IMR-90 (cell line): ENCODE results near the gene MACF1. TPM values are rescaled to one million over a fixed set of nuclear protein-coding genes. Genes with fewer than 3 reads are reported as not detected.

Source experiments
- ATAC-seq: fragments of 200-7000 bp; cut with Tn5 transposase; 2 replicates; pipeline ENCODE4 v1.9.1; 2020; ENCODE audit warnings: low read depth, mild to moderate bottlenecking, moderate library complexity
- BruUV-seq: library from RNA; stranded (reverse); fragments of 400-500 nt; replicated peaks from 2 replicates; lab custom pipeline; 2021; lab: Mats Ljungman, UMichigan
- CTCF ChIA-PET: fragments of 300-600 bp; formaldehyde crosslinking; extraction: SDS; loops from one replicate; lab custom pipeline; 2021; ENCODE audit warnings: antibody characterized with exemption; lab: Yijun Ruan, JAX
- POLR2A ChIA-PET: fragments of 300-600 bp; sonication (Branson Sonifier 250); formaldehyde crosslinking; loops from one replicate; lab custom pipeline; 2022; ENCODE audit warnings: antibody characterized with exemption; ENCODE audit not compliant: unreplicated experiment; lab: Charles Lee
- DNase-seq: peaks from one replicate; pipeline ENCODE4 v3.0.0; 2013
- H2AFZ ChIP-seq: replicated peaks from 2 replicates; pipeline ENCODE3; 2013; ENCODE audit warnings: low read length, mild to moderate bottlenecking; ENCODE audit not compliant: poor library complexity
- H2AK5ac ChIP-seq: 2 replicates; pipeline ENCODE4 v1.6.1; 2013; ENCODE audit warnings: low read depth, low read length, inconsistent platforms
- H2AK9ac ChIP-seq: replicated peaks from 2 replicates; pipeline ENCODE3; 2013; ENCODE audit warnings: mild to moderate bottlenecking, low read depth, low read length, moderate library complexity; ENCODE audit not compliant: poor library complexity
- H2BK120ac ChIP-seq: 2 replicates; pipeline ENCODE4 v1.6.1; 2013; ENCODE audit warnings: low read depth, low read length, inconsistent platforms
- H2BK15ac ChIP-seq: 3 replicates; pipeline ENCODE4 v1.6.1; 2013; ENCODE audit warnings: low read depth, low read length, inconsistent platforms
- H2BK20ac ChIP-seq: 2 replicates; pipeline ENCODE4 v1.6.1; 2013; ENCODE audit warnings: low read depth, mild to moderate bottlenecking, inconsistent platforms, low read length, moderate library complexity
- H2BK5ac ChIP-seq: 2 replicates; pipeline ENCODE4 v1.6.1; 2013; ENCODE audit warnings: mild to moderate bottlenecking, low read depth, low read length, inconsistent platforms; ENCODE audit not compliant: poor library complexity, severe bottlenecking
- H3K14ac ChIP-seq: replicated peaks from 2 replicates; pipeline ENCODE4 v1.6.1; 2013; ENCODE audit warnings: low read depth, low read length, inconsistent platforms
- H3K18ac ChIP-seq: 2 replicates; pipeline ENCODE4 v1.6.1; 2013; ENCODE audit warnings: low read depth, low read length, control low read depth
- H3K23ac ChIP-seq: 2 replicates; pipeline ENCODE4 v1.6.1; 2013; ENCODE audit warnings: low read depth, low read length, inconsistent platforms
- H3K27ac ChIP-seq: 2 replicates; pipeline ENCODE4 v1.5.1; 2013; ENCODE audit warnings: mild to moderate bottlenecking, control low read depth, low read length; ENCODE audit not compliant: insufficient read depth
- H3K27me3 ChIP-seq: 2 replicates; pipeline ENCODE4 v1.6.1; 2013; ENCODE audit warnings: low read length; ENCODE audit not compliant: control insufficient read depth, insufficient read depth
- H3K36me3 ChIP-seq: 2 replicates; pipeline ENCODE4 v1.6.1; 2013; ENCODE audit warnings: low read length, mixed read lengths; ENCODE audit not compliant: control insufficient read depth, insufficient read depth
- H3K4ac ChIP-seq: 2 replicates; pipeline ENCODE4 v1.6.1; 2013; ENCODE audit warnings: low read depth, low read length, inconsistent platforms
- H3K4me1 ChIP-seq: 2 replicates; pipeline ENCODE4 v1.6.1; 2013; ENCODE audit warnings: low read length, mixed read lengths; ENCODE audit not compliant: control insufficient read depth, insufficient read depth
- H3K4me2 ChIP-seq: 2 replicates; pipeline ENCODE4 v1.6.1; 2013; ENCODE audit warnings: low read depth, mild to moderate bottlenecking, control low read depth, low read length, moderate library complexity
- H3K4me3 ChIP-seq: 2 replicates; pipeline ENCODE4 v1.5.1; 2013; ENCODE audit warnings: low read depth, mild to moderate bottlenecking, control low read depth, low read length, moderate library complexity; ENCODE audit not compliant: insufficient read depth
- H3K56ac ChIP-seq: 2 replicates; pipeline ENCODE4 v1.6.1; 2013; ENCODE audit warnings: low read length, inconsistent platforms; ENCODE audit not compliant: insufficient read depth; ENCODE audit errors: extremely low read depth
- H3K79me1 ChIP-seq, 2 experiments: 2 replicates each; pipeline ENCODE4 v1.6.1; 2013; ENCODE audit warnings: low read length in 2 of 2, inconsistent platforms in 1 of 2, low read depth in 1 of 2
- H3K9ac ChIP-seq: 2 replicates; pipeline ENCODE4 v1.6.1; 2013; ENCODE audit warnings: low read depth, low read length, control low read depth
- H3K9me1 ChIP-seq: 2 replicates; pipeline ENCODE4 v1.6.1; 2013; ENCODE audit warnings: low read length, inconsistent platforms; ENCODE audit not compliant: insufficient read depth
- H3K9me3 ChIP-seq: 2 replicates; pipeline ENCODE4 v1.6.1; 2013; ENCODE audit warnings: low read length; ENCODE audit not compliant: control insufficient read depth, insufficient read depth
- H4K20me1 ChIP-seq: 2 replicates; pipeline ENCODE4 v1.6.1; 2013; ENCODE audit warnings: low read length, inconsistent platforms; ENCODE audit not compliant: insufficient read depth
- H4K5ac ChIP-seq: 2 replicates; pipeline ENCODE4 v1.6.1; 2013; ENCODE audit warnings: mild to moderate bottlenecking, low read depth, low read length, control low read depth
- H4K8ac ChIP-seq, 2 experiments: 2 replicates each; pipeline ENCODE4 v1.6.1; 2013; ENCODE audit warnings: low read depth in 2 of 2, low read length in 2 of 2, control low read depth in 1 of 2, inconsistent platforms in 1 of 2
- H4K91ac ChIP-seq: 2 replicates; pipeline ENCODE4 v1.6.1; 2013; ENCODE audit warnings: low read depth, low read length, inconsistent platforms; ENCODE audit not compliant: insufficient read depth
- FOS ChIP-seq: fragments of 150-350 bp; IDR thresholded peaks from 2 replicates; pipeline ENCODE4 v1.6.1; 2016; ENCODE audit warnings: low read depth, low read length
- MXI1 ChIP-seq: IDR thresholded peaks from 2 replicates; pipeline ENCODE4 v1.6.1; 2012; ENCODE audit warnings: low read depth, mild to moderate bottlenecking, low read length, moderate library complexity, borderline replicate concordance
- RCOR1 ChIP-seq: IDR thresholded peaks from 2 replicates; pipeline ENCODE4 v1.6.1; 2012; ENCODE audit warnings: mild to moderate bottlenecking, low read length, improper control_type of control experiment; ENCODE audit not compliant: insufficient replicate concordance
- WGBS, 2 experiments: methylation state at CpG; one replicate each; pipeline versions ENCODE4 v1.1.5 to v1.1.7; 2013; ENCODE audit warnings: missing lambda C conversion rate in 2 of 2; ENCODE audit not compliant: insufficient read length in 1 of 2; ENCODE audit errors: extremely low coverage in 2 of 2; 5-methylcytosine and 5-hydroxymethylcytosine counted together
- dilution Hi-C: fragments of 300-500 bp; cut with HindIII; formaldehyde crosslinking; loops from one replicate; pipeline ENCODE4 v1.14.3; 2018; ENCODE audit warnings: low sequenced_read_pairs; ENCODE audit not compliant: unreplicated experiment
- in situ Hi-C: fragments of 300-500 bp; cut with MboI; formaldehyde crosslinking; loops from 3 replicates; pipeline ENCODE4 v1.14.3; 2019; ENCODE audit warnings: low sequenced_read_pairs, inconsistent platforms, mixed read lengths
- intact Hi-C: fragments of 100-400 bp; cut with micrococcal nuclease; formaldehyde crosslinking; loops from 2 replicates; pipeline ENCODE4 v1.10.0; 2022
- polyA plus RNA-seq, 3 experiments: library from polyadenylated mRNA; depleted of rRNA; stranded (reverse); fragments of >200 nt; gene quantifications; 2 replicates each; pipeline ENCODE4 v1.2.3, GENCODE V29; 2012; ENCODE audit warnings: low replicate concordance in 1 of 3
- total RNA-seq: library from RNA; depleted of rRNA; stranded (reverse); fragments of >200 nt; gene quantifications from 2 replicates; pipeline ENCODE4 v1.2.3, GENCODE V29; 2012

Gene MACF1
- total and polyA plus RNA-seq, 2 of the 4 experiments (the other 2 are of a cell fraction), result 67.6 to 369 TPM

- intact Hi-C loops, result no loop called here
- H4K5ac ChIP-seq, result no peak overlapping the region
- no peak overlapping the region for H3K56ac ChIP-seq
- DNase-seq (peak; percentile 36), ATAC-seq (peak; percentile 64)
- no peak overlapping the region for H3K4ac ChIP-seq
- H2BK120ac ChIP-seq, result no peak overlapping the region
- WGBS, 2 experiments, result 82% methylated on average over 4 of the region's 8 CpGs; no CpG with 5 or more reads in 1 of the 2 experiments
- H3K9ac ChIP-seq, result no peak overlapping the region
- no peaks in the 10 kb centered on the region for H3K27me3 ChIP-seq
- in situ Hi-C loops, result no loop called here
- no peak overlapping the region for H2AK5ac ChIP-seq
- POLR2A ChIA-PET, result no interaction called here
- H2BK20ac ChIP-seq, result no peak overlapping the region
- H2AFZ ChIP-seq, result no peak overlapping the region
- peaks cover 25% of the 10 kb centered on the region; the same call in 1 of the 2 replicates for H4K20me1 ChIP-seq
- peaks cover 46 to 72% of the 10 kb centered on the region in 2 experiments for H3K79me1 ChIP-seq
- no peak overlapping the region for H2AK9ac ChIP-seq
- no peak overlapping the region for H3K23ac ChIP-seq
- CTCF ChIA-PET, result no interaction called here
- H3K36me3 ChIP-seq, result peaks cover 32% of the 10 kb centered on the region
- H3K4me3 ChIP-seq, result no peak overlapping the region
- no peaks in the 10 kb centered on the region for H3K9me3 ChIP-seq
- no peak overlapping the region for H3K4me2 ChIP-seq
- H3K18ac ChIP-seq, result no peak overlapping the region
- H3K14ac ChIP-seq, result no peak overlapping the region
- dilution Hi-C loops, result no loop called here
- no peak overlapping the region for H4K91ac ChIP-seq
- BruUV-seq, result no TSS peak
- peaks cover 2% of the 10 kb centered on the region for H3K4me1 ChIP-seq
- TF ChIP-seq RCOR1 (no peak), FOS (peak; percentile 14; the same call in 1 of the 2 replicates), MXI1 (peak; percentile 39; the same call in 1 of the 2 replicates)
- peaks cover 5% of the 10 kb centered on the region; the same call in 1 of the 2 replicates for H3K9me1 ChIP-seq
- no peak overlapping the region for H2BK15ac ChIP-seq
- H4K8ac ChIP-seq, result no peak overlapping the region
- H3K27ac ChIP-seq, result no peak overlapping the region
- H2BK5ac ChIP-seq, result no peak overlapping the region
Measured at GRCh38 chr1:39282537-39283216, 78.2 kb downstream of the MACF1 start.
